Tibial nerve (tissue), 3 donors: ENCODE measurements around the gene GRIK5.

Source experiments
- CTCF ChIP-seq, 5 experiments: fragments of 200-600 bp in 3 of 5; fragments of 450-650 bp in 2 of 5; sonication (generic) in 3 of 5; IDR thresholded peaks; one replicate each; pipeline ENCODE4 v1.5.1; 2016 to 2019; ENCODE audit warnings: antibody characterized with exemption in 5 of 5, mild to moderate bottlenecking in 3 of 5, moderate library complexity in 2 of 5
- POLR2A ChIP-seq, 2 donors: fragments of 450-650 bp; IDR thresholded peaks; one replicate each; pipeline ENCODE4 v1.6.1; 2017; ENCODE audit warnings: antibody characterized with exemption in 2 of 2, mild to moderate bottlenecking in 2 of 2, moderate library complexity in 2 of 2

- TF ChIP-seq POLR2A (IDR thresholded peaks at IDR 0.05) (no peak), CTCF (IDR thresholded peaks at IDR 0.05) (no peak)
Measured at GRCh38 chr19:41978470-41978869, 91.5 kb downstream of the GRIK5 start.
